PC-9 (cell line): ENCODE data around the gene INO80. TPM values are rescaled to one million over a fixed set of nuclear protein-coding genes. Genes with fewer than 3 reads are reported as not detected.

Experiments
- BruUV-seq: library from RNA; stranded (reverse); fragments of 400-500 nt; replicated peaks from 2 replicates; lab custom pipeline; 2021; lab: Mats Ljungman, UMichigan
- CTCF ChIA-PET: fragments of 300-600 bp; sonication (Branson Sonifier 250); formaldehyde crosslinking; loops from one replicate; lab custom pipeline; 2022; ENCODE audit warnings: antibody characterized with exemption; lab: Charles Lee
- POLR2A ChIA-PET: fragments of 300-600 bp; sonication (Branson Sonifier 250); formaldehyde crosslinking; loops from one replicate; lab custom pipeline; 2022; ENCODE audit warnings: antibody characterized with exemption; ENCODE audit not compliant: unreplicated experiment; lab: Charles Lee
- DNase-seq, 2 experiments: peaks; one replicate each; pipeline versions ENCODE4 v3.0.0 to v3.0.0-alpha.2; 2015 to 2022; ENCODE audit warnings: mixed read lengths in 1 of 2
- H2AFZ ChIP-seq: fragments of 200-600 bp; sonication (generic); 2 replicates; pipeline ENCODE4 v1.8.1; 2017; ENCODE audit warnings: antibody characterized with exemption
- H3F3A ChIP-seq: fragments of 200-600 bp; sonication (generic); 2 replicates; pipeline ENCODE4 v1.8.1; 2017; ENCODE audit warnings: antibody characterized with exemption, mild to moderate bottlenecking, low read depth; ENCODE audit not compliant: insufficient read depth
- H3K27ac ChIP-seq: fragments of 200-600 bp; sonication (generic); 2 replicates; pipeline ENCODE4 v1.6.1; 2016; ENCODE audit warnings: mixed run types
- H3K27me3 ChIP-seq: fragments of 200-600 bp; sonication (generic); 2 replicates; pipeline ENCODE4 v1.6.1; 2016; ENCODE audit warnings: low read depth, mixed run types; ENCODE audit not compliant: insufficient read depth
- H3K36me3 ChIP-seq: fragments of 200-600 bp; sonication (generic); 2 replicates; pipeline ENCODE4 v1.6.1; 2016; ENCODE audit warnings: low read depth, mixed run types
- H3K4me1 ChIP-seq: fragments of 200-600 bp; sonication (generic); replicated peaks from 2 replicates; pipeline ENCODE4 v1.6.1; 2016; ENCODE audit warnings: mixed run types; ENCODE audit not compliant: insufficient read depth
- H3K4me2 ChIP-seq: fragments of 200-600 bp; sonication (generic); 2 replicates; pipeline ENCODE4 v1.6.1; 2017; ENCODE audit warnings: mixed run types
- H3K4me3 ChIP-seq: fragments of 200-600 bp; sonication (generic); 2 replicates; pipeline ENCODE4 v1.6.1; 2016; ENCODE audit warnings: mixed run types
- H3K79me2 ChIP-seq: fragments of 200-600 bp; sonication (generic); 2 replicates; pipeline ENCODE4 v1.6.1; 2017; ENCODE audit warnings: low read depth, mixed run types
- H3K9me2 ChIP-seq: fragments of 200-600 bp; sonication (generic); 2 replicates; pipeline ENCODE4 v1.8.1; 2017; ENCODE audit warnings: mild to moderate bottlenecking; ENCODE audit not compliant: insufficient read depth
- H3K9me3 ChIP-seq: fragments of 200-600 bp; sonication (generic); 2 replicates; pipeline ENCODE4 v1.8.1; 2016; ENCODE audit warnings: low read depth; ENCODE audit not compliant: insufficient read depth
- H4K20me1 ChIP-seq: fragments of 200-600 bp; sonication (generic); 2 replicates; pipeline ENCODE4 v1.8.1; 2017; ENCODE audit not compliant: insufficient read depth
- EZH2 ChIP-seq: fragments of 200-600 bp; sonication (generic); IDR thresholded peaks from 2 replicates; pipeline ENCODE4 v1.8.0; 2017; ENCODE audit warnings: antibody characterized with exemption, low read depth
- intact Hi-C: fragments of 100-400 bp; cut with micrococcal nuclease; formaldehyde crosslinking; loops from one replicate; pipeline ENCODE4 v1.10.0; 2022; ENCODE audit not compliant: unreplicated experiment
- total RNA-seq: library from RNA; stranded (reverse); gene quantifications from 2 replicates; pipeline ENCODE4 v1.2.3, GENCODE V29; 2021
- TF ChIP-seq, protein P1 (sequence below): fragments of 200-600 bp; sonication (generic); conservative IDR thresholded peaks from 2 replicates; pipeline ENCODE4 v1.6.1; 2017; ENCODE audit warnings: mixed run types, antibody characterized with exemption, mild to moderate bottlenecking, moderate library complexity

INO80 gene
- total RNA-seq, 1 experiment from 2014 or later, result 18.8 TPM

DNA sequence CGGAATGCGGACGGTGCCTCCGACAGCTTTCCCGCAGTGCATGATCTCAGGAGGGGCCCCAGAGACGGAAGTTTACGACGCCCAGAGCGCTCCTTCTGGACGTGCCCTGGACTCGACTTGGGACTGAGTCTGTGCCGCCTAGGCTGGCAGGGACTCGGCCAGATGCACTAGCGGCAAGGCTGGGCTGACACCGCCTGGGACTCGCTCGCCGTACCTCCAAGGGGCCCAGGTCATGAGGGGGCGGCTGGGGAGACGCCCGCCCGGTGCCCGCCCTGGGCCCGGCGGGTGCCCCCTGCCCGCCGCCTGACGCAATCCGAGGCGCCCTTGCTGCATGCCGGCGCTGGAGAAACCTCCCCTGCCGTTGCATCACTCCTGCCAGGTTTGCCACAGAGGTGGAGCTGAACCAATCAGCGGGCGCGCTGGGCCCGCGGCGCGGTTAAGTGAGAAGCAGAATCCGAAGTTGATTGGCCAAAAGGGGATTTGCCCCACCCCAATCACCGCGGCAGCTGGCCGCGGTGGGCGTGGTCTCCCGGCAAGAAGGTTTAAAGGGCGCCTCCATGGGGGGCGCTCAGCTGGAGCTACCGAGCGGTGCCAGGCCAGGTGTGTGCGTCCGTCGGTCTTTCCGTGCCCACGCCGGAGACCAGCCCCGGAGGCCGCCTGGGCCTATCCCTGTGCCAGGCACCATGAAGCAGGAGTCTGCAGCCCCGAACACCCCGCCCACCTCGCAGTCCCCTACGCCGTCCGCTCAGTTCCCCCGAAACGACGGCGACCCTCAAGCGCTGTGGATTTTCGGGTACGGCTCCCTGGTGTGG lies 163.0 kb downstream of the INO80 start, which contains the start of gene CHAC1:
Gene CHAC1 (plus strand): TSS at position 571 of the 812 bp plus-strand sequence. CDS start 113 bp downstream, at position 684.
- ChIA-PET CTCF (interaction anchor here (0.5 to 1.4 kb wide), 2 partner anchors 12 to 265 kb away, joined by 5 to 14 read pairs; no protein-coding TSS in a partner anchor), POLR2A (interaction anchor here (0.6 kb wide), 3 partner anchors 32 to 1323 kb away, joined by 3 to 12 read pairs (median 4); no protein-coding TSS in a partner anchor)
- H3K4me2 ChIP-seq, result peak within 1 kb of the TSS; percentile 93
- peaks cover 28% of the 10 kb centered on the region for H4K20me1 ChIP-seq
- peak within 1 kb of the TSS; percentile 83 for H3K4me3 ChIP-seq
- peaks cover 8% of the 10 kb centered on the region for H3F3A ChIP-seq
- H3K9me2 ChIP-seq, result no peaks in the 10 kb centered on the region
- H3K27me3 ChIP-seq, result no peaks in the 10 kb centered on the region
- H3K27ac ChIP-seq, result peak within 1 kb of the TSS; percentile 98
- H3K4me1 ChIP-seq, result peaks cover 13% of the 10 kb centered on the region
- H3K36me3 ChIP-seq, result 0 out of 2 replicates have a peak, but pooled peaks cover 9% of the 10 kb centered on the region
- H3K79me2 ChIP-seq, result 0 out of 2 replicates have a peak, but pooled peaks cover 4% of the 10 kb centered on the region
- no TSS peak for BruUV-seq
- TF ChIP-seq, protein P1, sequence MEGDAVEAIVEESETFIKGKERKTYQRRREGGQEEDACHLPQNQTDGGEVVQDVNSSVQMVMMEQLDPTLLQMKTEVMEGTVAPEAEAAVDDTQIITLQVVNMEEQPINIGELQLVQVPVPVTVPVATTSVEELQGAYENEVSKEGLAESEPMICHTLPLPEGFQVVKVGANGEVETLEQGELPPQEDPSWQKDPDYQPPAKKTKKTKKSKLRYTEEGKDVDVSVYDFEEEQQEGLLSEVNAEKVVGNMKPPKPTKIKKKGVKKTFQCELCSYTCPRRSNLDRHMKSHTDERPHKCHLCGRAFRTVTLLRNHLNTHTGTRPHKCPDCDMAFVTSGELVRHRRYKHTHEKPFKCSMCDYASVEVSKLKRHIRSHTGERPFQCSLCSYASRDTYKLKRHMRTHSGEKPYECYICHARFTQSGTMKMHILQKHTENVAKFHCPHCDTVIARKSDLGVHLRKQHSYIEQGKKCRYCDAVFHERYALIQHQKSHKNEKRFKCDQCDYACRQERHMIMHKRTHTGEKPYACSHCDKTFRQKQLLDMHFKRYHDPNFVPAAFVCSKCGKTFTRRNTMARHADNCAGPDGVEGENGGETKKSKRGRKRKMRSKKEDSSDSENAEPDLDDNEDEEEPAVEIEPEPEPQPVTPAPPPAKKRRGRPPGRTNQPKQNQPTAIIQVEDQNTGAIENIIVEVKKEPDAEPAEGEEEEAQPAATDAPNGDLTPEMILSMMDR, result no peak
- TF ChIP-seq EZH2, result no peak
- intact Hi-C loops, result loop anchor here (2.0 kb wide), 1 partner anchor 20 kb away; no protein-coding TSS in a partner anchor
- no peaks in the 10 kb centered on the region for H3K9me3 ChIP-seq
- H2AFZ ChIP-seq, result peak within 1 kb of the TSS; percentile 75
- peak; percentile 86 to 94 for DNase-seq

DNA sequence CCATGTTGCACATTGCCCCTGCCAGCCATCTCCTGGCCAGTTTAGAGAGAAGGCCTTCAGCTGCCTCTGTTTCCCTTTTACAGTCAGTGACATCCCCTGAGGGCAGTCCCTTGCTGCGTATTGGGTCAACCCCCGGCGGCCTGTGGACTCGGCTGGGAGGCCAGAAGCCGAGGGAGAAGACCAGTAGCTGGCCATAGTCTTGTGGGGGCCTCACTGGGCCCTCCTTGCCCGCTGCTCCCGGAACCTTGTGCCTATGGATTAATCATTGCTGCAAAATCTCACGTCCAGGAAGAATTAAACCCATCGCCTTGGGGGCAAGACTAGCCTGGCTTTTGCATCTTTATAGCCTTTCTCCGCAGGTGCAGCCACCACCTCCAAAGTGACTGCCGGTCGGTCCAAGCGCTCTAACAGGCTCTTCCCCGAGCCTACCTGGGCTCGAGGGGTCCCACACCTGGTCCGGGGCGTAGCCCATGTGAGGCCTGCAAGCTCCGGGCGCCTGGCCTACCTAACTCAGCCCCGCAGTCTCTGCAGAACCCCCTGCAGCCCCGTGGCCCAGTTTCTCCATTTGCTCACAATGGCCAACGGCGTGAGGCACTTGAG lies 163.7 kb downstream of the INO80 start:
- Histone ChIP-seq H3K4me2 (peak overlapping the region; percentile 93), H3F3A (peaks cover 8% of the 10 kb centered on the region), H3K27me3 (no peaks in the 10 kb centered on the region), H4K20me1 (peaks cover 28% of the 10 kb centered on the region), H3K79me2 (0 out of 2 replicates have a peak, but pooled peaks cover 4% of the 10 kb centered on the region), H3K36me3 (0 out of 2 replicates have a peak, but pooled peaks cover 9% of the 10 kb centered on the region), H3K9me2 (no peaks in the 10 kb centered on the region), H3K4me3 (peak overlapping the region; percentile 83), H2AFZ (peak overlapping the region; percentile 75), H3K9me3 (no peaks in the 10 kb centered on the region), H3K27ac (peak overlapping the region; percentile 98), H3K4me1 (peaks cover 13% of the 10 kb centered on the region)
- CTCF ChIA-PET, result interaction anchor here (0.5 to 1.4 kb wide), 2 partner anchors 11 to 266 kb away, joined by 5 to 14 read pairs; no protein-coding TSS in a partner anchor
- TSS peak; percentile 84 for BruUV-seq
- POLR2A ChIA-PET, result no interaction called here
- TF ChIP-seq, protein P1, result no peak
- TF ChIP-seq EZH2, result no peak
- intact Hi-C loops, result loop anchor here (2.0 kb wide), 1 partner anchor 20 kb away; no protein-coding TSS in a partner anchor
- no peak for DNase-seq

DNA sequence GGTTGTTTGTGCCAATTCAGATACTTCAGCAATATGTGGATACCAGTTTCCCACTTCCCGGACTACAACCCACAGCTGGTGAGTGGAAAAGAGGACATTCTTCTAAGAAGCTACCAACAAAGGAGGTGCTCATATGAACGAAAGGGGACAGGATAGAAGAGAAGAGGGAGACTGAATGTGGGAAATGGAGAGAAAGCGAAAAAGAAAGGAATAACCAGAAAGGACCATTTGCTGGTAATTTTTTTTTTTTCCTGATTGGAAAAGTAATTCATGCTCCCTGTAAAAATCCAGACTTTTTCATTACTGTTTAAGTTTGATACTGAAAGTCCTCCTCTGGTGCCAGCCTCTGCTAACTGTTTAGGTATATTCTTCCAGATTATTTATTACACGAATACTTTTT lies 164.3 kb downstream of the INO80 start:
- Histone ChIP-seq H3K9me3 (no peaks in the 10 kb centered on the region), H4K20me1 (peaks cover 23% of the 10 kb centered on the region), H3K36me3 (0 out of 2 replicates have a peak, but pooled peaks cover 9% of the 10 kb centered on the region), H3K79me2 (0 out of 2 replicates have a peak, but pooled peaks cover 4% of the 10 kb centered on the region), H3K4me3 (peak overlapping the region; percentile 83), H3F3A (peaks cover 8% of the 10 kb centered on the region), H3K27me3 (no peaks in the 10 kb centered on the region), H3K4me2 (peak overlapping the region; percentile 93), H3K4me1 (peaks cover 13% of the 10 kb centered on the region), H2AFZ (no peak overlapping the region), H3K27ac (no peak overlapping the region; the same call in 1 of the 2 replicates), H3K9me2 (no peaks in the 10 kb centered on the region)
- POLR2A ChIA-PET, result interaction anchor here (0.5 kb wide), 1 partner anchor 224 kb away, joined by 4 read pairs; no protein-coding TSS in a partner anchor
- DNase-seq, result no peak
- intact Hi-C loops, result loop anchor here (2.0 kb wide), 1 partner anchor 21 kb away; no protein-coding TSS in a partner anchor
- CTCF ChIA-PET, result no interaction called here
- TF ChIP-seq EZH2, result no peak
- TF ChIP-seq, protein P1, result no peak
- BruUV-seq, result no TSS peak
